Stimulated activated CD4-positive, alpha-beta T cell treated with anti-CD3 and anti-CD28 coated beads, Interleukin-4, amount 100 ng/mL, for 24 hours (primary cell): Measurements from ENCODE around the gene CELSR1.

ENCODE experiments used
- DNase-seq: peaks from one replicate; pipeline ENCODE4 v3.0.0-alpha.2; 2020

Gene CELSR1

GRCh38 chr22:46457502-46458488, 79.6 kb downstream of the CELSR1 start:
- DNase-seq, result no peak

DNA sequence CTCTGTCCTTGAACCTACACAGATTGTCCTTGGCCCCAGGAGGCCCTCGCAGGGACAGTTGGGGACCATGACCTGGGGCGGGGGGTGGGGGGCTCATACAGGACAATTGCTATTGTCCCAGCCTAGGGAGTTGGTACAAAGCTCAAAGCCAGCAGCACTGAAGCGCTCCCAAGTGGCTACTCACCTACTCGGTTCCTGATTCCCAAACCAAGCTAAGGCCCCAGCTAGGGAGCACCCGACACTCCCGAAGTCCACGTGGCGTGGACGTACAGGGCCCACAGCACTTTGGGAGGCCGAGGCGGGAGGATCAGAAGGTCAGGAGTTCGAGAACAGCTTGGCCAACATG, 80.6 kb downstream of the CELSR1 start:
- DNase-seq, result no peak

DNA sequence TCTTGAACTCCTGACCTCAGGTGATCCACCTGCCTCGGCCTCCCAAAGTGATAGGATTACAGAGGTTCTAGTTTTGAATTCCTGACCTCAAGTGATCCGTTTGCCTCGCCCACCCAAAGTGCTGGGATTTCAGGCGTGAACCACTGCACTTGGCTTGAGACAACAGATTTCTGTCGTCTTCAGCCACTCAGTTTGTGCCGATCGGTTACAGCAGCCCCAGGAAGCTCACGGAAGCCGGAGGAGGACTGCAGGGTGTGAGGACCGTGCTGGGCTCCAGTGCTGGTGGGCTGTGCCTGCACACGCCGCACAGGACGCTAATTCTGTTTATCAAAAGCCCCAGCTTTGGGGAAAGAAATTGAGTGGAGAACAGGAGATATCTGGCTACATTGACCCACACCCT, 82.0 kb downstream of the CELSR1 start:
- no peak for DNase-seq

DNA sequence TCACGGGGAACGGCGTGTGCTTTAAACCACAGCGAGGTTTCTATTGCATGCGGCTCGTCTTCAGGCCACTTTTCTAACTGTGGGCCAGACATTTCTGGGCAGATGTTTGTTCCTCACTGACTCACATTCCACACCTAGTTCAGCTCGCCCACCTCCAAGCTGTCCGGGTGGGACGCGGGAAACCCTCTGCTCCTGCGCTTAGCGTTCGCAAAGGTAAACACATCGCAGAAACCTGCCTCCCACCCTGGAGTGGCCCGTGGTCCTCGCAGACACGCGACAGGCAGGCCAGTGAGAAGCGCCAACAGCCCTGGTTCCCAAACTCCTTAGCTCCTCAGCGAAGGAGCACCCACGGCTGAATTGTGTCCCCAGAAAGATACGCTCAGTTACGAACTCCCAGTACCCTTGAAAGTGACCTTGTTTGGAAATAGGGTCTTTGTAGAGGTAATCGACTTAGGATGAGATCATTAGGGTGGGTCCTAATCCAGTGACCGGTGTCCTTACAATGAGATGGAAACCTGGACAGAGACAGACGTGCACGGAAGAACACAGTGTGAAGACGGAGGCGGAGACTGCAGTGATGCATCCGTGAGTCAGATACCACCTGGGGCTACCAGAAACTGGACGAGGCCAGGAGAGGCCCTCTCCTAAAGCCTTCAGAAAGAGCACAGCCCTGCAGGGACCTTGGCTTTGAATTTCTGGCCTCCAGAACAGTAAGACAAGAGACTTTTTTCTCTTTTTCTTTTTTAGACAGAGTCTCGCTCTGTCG, 82.7 kb downstream of the CELSR1 start:
- DNase-seq, result no peak

DNA sequence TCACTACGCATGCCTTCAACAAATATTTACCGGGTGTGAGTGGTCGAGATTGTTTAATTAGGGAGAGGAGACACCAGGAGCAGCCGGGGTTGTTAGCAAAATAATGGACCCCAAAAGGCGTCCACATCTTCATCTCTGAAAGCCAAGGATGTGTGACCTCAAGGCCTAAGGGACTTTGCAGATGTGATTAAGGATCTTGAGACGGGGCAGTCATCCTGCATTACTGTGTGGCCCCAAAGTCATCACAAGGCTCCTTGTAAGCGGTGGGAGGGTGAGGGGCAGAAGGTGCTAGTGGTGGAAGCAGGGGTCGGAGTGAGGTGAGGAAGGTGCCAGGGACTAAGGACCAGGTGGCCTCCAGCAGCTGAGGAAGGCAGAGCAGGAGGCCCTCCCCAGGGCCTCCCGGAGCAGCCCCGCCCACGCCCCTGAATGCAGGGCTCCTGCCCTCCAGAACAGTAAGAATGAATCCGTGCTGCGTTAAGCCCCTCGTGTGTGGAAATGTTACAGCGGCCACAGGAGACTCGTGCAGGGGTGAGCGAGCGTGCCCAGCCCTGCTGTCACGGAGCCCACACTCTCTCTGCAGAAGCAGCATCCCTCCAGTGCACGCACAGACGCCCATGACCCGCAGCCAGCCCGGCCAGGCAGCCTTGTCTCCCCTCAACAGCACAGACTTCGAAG, 83.5 kb downstream of the CELSR1 start:
- DNase-seq, result no peak

DNA sequence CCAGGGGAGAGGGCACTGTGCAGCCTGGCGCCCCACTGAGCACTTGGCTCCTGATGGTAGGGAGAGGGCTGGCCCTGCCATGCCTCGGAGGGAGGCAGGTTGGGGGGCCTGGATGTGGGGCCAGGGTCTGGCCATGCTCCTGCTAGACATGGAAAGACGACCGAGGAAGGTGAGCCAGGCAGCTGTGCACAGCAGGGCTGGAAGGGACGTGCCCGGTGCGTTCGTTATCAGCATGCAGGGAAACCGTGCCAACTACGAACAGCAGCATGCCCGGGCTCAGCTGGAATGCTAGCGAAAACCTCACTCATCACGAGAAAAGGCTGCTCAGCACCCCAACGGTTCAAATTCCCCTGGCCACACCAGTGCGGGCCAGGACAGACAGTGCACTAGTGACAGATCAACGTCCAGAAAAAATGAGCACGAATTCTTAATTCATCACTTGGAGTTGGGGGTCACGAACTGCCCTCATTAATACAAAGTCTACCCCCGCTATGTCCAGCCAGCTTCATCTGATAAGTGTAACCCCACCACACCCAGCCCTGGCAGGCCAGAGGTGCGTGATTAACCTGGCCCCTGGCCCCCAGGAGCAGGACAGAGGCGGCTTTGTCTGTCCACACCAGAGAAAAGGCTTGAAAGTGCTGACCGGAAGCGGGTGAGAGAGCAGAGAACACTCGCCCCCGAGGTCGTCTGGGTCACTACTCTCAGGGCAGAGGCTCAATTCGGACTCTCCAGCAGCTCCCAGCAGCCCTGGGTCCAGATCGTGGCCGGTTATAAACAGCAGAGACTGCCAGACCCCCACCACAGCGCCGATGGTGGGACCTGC, 84.2 kb downstream of the CELSR1 start:
- no peak for DNase-seq

DNA sequence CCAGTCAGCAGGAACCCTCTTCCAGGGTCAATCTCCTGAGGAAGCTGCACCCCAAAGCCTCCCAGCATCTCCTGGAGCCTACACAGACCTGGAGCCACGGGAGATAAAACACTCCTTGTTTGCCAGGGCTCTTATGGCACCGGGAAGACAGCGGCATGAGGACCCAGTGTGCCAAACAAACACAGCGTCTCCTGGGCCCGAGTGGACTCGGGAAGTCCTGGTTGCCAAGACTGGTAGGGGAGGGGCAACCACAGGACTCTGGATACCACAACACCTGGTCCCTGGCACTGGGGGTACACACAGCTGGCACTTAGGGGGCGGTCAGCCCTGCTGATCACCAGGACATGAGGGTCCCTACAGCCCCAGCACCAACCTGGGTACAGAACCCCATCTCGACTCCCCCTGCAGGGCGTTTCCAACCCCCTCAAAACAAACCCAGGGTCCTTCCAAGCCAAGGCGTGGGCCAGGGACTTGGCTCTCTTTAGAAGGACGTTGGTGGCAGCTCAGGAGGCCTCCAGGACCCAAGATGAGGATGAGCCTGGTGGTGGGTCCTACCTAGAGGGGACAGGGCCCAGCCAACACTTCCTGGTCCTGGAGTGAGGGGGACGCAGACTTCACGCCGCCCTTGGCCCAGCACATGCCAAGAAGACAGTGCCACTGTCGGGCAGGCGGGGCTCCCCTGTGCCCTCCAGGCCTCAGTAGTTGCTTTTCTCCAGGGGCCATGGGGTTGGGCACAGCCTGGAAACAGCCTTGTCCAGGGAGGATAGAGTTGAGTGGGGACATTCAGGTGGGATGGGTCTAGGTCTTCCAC, 85.0 kb downstream of the CELSR1 start:
- DNase-seq, result no peak

DNA sequence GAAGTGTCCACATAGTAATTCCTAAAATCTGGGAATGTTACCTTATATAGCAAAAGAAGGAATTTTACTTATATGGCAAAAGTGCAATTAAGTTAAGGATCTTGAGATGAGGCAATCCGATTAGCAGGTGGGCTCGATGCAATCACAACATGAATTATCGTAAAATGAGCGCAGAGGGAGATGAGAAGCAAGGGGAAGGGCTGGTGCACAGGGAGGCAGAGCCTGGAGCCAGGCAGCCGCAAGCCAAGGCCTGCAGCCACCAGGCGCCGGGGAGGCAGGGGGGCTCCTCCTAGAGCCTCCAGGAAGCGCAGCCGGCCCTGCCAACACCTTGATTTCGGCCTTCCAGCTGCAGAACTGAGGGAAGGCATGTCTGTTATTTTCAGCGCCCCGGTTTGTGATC, 85.7 kb downstream of the CELSR1 start:
- DNase-seq, result no peak

DNA sequence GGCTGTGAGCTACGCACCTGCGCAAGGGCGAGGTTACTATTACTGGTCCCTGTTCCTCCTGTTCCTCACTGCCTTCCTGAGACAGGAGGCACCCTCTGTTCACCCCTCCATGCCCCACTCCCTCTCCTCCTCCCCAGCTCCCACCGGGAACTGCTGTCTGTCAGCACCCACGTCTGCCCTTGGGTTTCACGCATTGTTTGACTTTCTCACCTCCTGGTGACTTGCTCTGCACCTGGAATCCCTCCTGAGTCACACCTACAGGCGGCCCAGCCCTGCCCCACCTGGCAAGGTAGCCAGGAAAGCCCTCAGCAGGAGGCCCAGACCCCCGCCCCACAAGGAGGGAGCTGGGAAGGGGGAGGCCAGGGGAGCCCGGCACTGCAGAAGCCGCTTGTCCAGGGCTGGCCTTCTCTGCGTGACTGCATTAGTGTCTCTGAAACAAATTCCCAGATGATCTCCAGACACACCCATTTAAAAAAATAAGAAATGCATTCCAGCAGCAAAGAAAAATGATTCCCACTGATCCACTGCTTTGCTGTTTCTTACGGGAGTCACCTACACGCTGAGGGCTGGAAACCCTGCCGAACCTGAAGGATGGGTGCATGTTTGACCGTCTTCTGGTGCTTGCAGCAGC, 86.4 kb downstream of the CELSR1 start:
- DNase-seq, result no peak

DNA sequence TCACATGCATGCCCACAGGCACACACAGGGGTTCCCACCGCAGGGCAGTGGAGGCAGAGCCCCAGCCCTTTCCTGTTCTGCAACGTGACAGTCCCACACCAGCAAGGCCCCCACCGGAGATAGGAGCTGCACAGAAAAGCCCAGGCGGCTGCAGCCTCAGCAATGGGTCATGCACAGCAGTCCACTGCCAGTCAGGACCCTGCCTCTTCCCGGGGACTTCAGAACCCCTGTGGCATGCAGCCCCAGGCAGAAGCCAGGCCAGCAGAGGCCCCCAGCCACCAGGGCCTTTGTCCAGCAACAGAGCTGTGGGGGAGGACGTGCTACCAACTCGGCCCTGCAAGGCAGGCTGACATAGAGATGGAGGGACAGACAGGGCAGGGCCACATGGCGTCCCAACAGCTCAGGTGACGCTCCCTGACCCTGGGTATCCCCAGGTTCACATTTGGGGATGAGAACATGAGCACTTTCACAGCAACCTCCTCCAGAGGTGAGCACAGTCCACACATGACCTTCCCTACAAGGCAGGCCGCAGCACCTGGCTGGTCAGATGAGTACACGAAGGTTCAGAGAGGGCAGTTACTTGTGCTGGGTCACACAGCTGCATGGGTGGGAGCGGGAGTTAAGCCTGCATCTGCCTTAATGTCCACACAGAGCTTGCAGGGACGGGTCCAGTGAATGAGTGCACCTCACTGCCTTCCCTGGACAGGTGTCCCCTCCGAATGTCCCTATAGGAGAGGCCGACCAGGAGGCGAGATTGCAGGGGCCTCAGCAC, 87.3 kb downstream of the CELSR1 start:
- no peak for DNase-seq

- DNase-seq, result no peak
Measured at GRCh38 chr22:46449116-46449691, 88.2 kb downstream of the CELSR1 start.

DNA sequence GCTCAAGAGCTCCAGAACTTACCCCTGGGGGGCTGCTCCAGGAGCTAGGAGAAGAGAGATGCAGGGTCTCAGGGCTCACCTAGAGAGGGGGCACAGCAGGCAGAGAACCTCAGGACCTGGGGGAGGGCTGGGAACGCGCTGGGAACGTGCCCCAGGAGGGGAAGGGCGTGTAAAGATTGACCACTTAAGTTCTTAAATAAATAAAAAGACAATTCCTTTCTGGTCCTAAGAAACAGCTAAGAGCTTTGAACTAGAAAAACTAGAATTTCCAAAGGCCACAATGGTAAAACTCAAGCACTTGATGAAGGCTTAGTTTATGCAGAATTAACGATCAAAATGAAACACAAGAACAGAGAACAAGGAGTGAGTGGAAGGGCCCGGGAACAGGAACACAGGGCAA, 89.1 kb downstream of the CELSR1 start:
- no peak for DNase-seq

DNA sequence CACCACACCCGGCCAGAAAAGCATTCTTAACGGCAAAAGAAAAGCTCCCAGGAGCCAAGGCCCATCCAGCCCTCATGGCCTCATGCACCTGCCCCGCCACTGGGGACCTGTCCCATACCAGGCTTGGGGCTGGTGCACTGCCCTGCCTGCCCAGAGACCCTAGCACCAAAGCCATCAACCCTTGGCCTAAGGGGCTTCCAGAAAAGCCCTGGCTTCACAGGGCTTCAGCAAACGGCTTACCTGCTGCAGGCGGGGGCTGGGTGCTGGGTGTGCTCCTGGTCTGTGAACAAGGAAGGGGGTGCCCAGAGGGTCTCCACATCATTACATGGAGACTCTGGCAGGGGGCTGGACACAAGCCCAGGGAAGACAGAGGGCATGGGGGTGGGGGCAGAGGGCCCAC, 89.5 kb downstream of the CELSR1 start:
- DNase-seq, result no peak

DNA sequence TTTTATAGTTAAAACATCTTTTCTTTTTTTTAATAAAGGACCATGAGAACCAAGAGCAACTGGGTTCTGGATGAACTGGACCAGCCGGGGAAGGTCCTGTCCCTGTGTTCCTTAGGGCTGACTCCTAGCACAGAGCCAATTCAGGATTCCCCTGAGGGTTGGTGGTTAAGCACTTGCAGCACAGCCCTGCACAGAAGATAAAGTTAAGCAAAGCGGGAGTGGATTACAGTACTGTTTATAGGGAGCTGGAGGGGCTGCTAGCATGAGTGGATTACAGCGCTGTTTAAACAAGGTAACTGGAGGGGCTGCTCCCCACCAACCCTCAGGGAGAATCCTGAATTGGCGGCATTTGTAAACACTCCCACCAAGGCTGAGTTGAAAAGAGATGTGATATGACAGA, 90.6 kb downstream of the CELSR1 start:
- DNase-seq, result no peak

DNA sequence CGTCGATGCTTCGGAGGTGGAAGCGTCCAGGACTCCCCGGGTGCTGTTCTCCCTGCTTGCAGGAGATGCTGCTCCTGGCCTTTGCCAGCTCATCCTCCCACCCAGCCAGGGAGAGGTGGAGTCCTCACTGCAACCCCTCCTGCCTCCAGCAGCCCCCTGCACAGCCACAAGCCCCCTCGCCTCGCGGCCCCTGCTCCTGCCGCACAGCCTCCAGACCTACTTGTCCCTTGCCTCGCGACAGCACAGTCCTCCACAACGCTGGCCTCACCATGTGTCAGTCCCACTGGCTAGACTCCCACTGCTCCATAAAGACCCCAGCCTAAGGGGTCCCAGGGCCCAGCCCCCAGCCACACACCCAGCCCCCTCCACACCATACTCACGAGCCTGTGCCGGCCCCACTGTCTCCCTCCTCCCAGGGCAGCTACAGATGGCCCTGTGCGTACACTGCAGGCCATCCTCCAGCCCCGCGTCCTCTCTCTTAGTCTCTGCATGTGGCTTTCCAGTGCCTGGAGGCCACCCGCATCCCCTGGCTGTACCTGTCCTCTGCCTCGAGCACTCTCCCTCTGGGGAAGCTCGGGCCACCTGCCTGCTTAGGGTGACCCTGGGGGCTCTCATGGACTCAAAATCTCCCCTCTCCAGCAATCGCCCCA, 91.5 kb downstream of the CELSR1 start:
- DNase-seq, result no peak

GRCh38 chr22:46444390-46444854, 93.0 kb downstream of the CELSR1 start:
- DNase-seq, result no peak

GRCh38 chr22:46443850-46444389, 93.5 kb downstream of the CELSR1 start:
- no peak for DNase-seq

GRCh38 chr22:46442217-46442853, 95.1 kb downstream of the CELSR1 start:
- DNase-seq, result no peak
